ENCODE results near the gene SNCA.

SNCA gene

GRCh38 chr4:89752932-89753598 is 83.9 kb downstream of the SNCA start:
- no peak for DNase-seq

- DNase-seq = peak; percentile 2
Observed at GRCh38 chr4:89751416-89751815, 85.5 kb downstream of the SNCA start.

- DNase-seq = no peak
Observed at GRCh38 chr4:89746377-89746776, 90.6 kb downstream of the SNCA start.

GRCh38 chr4:89745708-89746107 is 91.3 kb downstream of the SNCA start:
- DNase-seq = no peak

GRCh38 chr4:89744914-89745313 is 92.0 kb downstream of the SNCA start:
- no peak for DNase-seq

- DNase-seq = no peak
Observed at GRCh38 chr4:89741768-89742167, 95.2 kb downstream of the SNCA start.

GRCh38 chr4:89739311-89739988 is 97.5 kb downstream of the SNCA start:
- no peak for DNase-seq

GRCh38 chr4:89737888-89738287 is 99.1 kb downstream of the SNCA start:
- no peak for DNase-seq

- DNase-seq = no peak
Observed at GRCh38 chr4:89733946-89734345, 103.0 kb downstream of the SNCA start.

- no peak for DNase-seq
Observed at GRCh38 chr4:89727238-89727637, 109.7 kb downstream of the SNCA start.

- no peak for DNase-seq
Observed at GRCh38 chr4:89725268-89725667, 111.7 kb downstream of the SNCA start.

- no peak for DNase-seq
Observed at GRCh38 chr4:89724716-89725115, 112.2 kb downstream of the SNCA start.

- DNase-seq = no peak
Observed at GRCh38 chr4:89723096-89723495, 113.9 kb downstream of the SNCA start.

GRCh38 chr4:89722517-89722916 is 114.4 kb downstream of the SNCA start:
- no peak for DNase-seq

GRCh38 chr4:89720981-89721380 is 116.0 kb downstream of the SNCA start:
- DNase-seq = no peak

GRCh38 chr4:89719536-89720090 is 117.3 kb downstream of the SNCA start:
- no peak for DNase-seq

- no peak for DNase-seq
Observed at GRCh38 chr4:89716893-89717292, 120.1 kb downstream of the SNCA start.

GRCh38 chr4:89715631-89716030 is 121.3 kb downstream of the SNCA start:
- DNase-seq = no peak

GRCh38 chr4:89712827-89713226 is 124.1 kb downstream of the SNCA start:
- no peak for DNase-seq

- no peak for DNase-seq
Observed at GRCh38 chr4:89712141-89712540, 124.8 kb downstream of the SNCA start.

GRCh38 chr4:89708903-89709421 is 128.0 kb downstream of the SNCA start:
- no peak for DNase-seq

- DNase-seq = no peak
Observed at GRCh38 chr4:89707467-89707866, 129.5 kb downstream of the SNCA start.

GRCh38 chr4:89704651-89705395 is 132.1 kb downstream of the SNCA start:
- no peak for DNase-seq
